Activated gamma-delta T cell treated with Interleukin-2 at 50 U/mL for 16 hours (primary cell): ENCODE results near the gene LRRTM4.
"Not testable (repeated sequence)": the region's sequence is repeated elsewhere in the genome, so short reads cannot be mapped to it uniquely, and the experiment has no call there.

Experiments
- DNase-seq: peaks from one replicate; pipeline ENCODE4 v3.0.0-alpha.2; 2020

The LRRTM4 gene

GRCh38 chr2:76713312-76713711 lies 808.9 kb downstream of the LRRTM4 start:
- DNase-seq = no peak

- no peak for DNase-seq
These were observed 810.7 kb downstream of the LRRTM4 start for GRCh38 chr2:76711490-76711889.

GRCh38 chr2:76700894-76701293 lies 821.3 kb downstream of the LRRTM4 start:
- no peak for DNase-seq

GRCh38 chr2:76697998-76698713 lies 824.0 kb downstream of the LRRTM4 start:
- not testable (repeated sequence) for DNase-seq
